ENCODE data around the gene KCNJ10.
A peak's percentile ranks its signal among the peaks of the same experiment; 100 is the strongest.

KCNJ10 gene

DNA sequence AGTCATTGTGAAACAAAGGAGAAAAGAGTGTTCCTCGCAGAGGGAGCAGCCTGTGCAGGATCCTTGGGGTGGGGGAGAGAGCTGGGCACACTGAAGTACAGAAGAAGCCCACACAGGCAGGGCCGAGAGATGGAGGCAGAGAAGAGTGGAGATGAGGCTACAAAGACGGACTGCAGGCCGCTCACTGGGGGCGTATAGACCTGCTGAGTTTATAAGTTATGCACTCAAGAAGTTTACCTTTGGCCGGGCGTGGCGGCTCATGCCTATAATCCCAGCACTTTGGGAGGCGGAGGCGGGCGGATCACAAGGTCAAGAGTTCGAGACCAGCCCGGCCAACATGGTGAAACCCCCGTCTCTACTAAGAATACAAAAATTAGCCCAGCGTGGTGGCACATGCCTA is 108.3 kb downstream of the KCNJ10 start:
- H3K27ac ChIP-seq: no peak overlapping the region
- no peak for TF ChIP-seq ZFX (IDR thresholded peaks at IDR 0.05; ENCODE audit: borderline replicate concordance)
- TF ChIP-seq, protein P1, sequence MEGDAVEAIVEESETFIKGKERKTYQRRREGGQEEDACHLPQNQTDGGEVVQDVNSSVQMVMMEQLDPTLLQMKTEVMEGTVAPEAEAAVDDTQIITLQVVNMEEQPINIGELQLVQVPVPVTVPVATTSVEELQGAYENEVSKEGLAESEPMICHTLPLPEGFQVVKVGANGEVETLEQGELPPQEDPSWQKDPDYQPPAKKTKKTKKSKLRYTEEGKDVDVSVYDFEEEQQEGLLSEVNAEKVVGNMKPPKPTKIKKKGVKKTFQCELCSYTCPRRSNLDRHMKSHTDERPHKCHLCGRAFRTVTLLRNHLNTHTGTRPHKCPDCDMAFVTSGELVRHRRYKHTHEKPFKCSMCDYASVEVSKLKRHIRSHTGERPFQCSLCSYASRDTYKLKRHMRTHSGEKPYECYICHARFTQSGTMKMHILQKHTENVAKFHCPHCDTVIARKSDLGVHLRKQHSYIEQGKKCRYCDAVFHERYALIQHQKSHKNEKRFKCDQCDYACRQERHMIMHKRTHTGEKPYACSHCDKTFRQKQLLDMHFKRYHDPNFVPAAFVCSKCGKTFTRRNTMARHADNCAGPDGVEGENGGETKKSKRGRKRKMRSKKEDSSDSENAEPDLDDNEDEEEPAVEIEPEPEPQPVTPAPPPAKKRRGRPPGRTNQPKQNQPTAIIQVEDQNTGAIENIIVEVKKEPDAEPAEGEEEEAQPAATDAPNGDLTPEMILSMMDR (IDR thresholded peaks at IDR 0.05): no peak

DNA sequence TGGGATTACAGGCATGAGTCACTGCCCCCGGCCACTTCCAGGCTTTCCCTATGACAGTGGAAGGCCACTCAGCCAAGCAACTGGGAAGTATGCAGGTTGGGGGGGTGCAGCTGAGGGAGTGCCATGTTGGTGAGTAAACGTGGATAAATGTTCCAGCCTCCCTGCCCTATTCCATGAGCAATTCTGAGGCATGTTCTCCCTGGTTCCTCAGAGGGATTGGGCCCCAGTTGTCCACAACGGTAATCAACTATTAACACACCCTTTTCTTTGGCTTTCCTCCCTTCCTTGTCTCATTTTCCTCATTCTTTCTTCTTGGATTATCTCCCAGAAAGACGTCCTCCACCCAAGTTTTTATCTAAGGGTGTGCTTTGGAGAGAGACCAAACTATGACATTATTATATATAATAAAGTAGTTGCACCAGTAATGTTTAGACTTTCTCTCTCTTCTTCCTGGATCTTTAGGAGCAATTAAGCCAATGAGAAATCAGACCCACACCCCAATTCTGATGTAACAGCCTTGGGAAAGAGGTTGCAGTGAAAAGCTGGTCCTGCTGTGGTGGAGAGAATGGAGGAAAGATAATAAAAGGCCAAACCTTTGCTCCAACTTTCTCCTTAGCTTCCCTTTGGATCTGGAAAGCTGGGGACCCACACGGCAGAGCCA is 109.1 kb downstream of the KCNJ10 start:
- no peak overlapping the region for H3K27ac ChIP-seq
- TF ChIP-seq, protein P1 (IDR thresholded peaks at IDR 0.05): no peak
- no peak for TF ChIP-seq ZFX (IDR thresholded peaks at IDR 0.05; ENCODE audit: borderline replicate concordance)

DNA sequence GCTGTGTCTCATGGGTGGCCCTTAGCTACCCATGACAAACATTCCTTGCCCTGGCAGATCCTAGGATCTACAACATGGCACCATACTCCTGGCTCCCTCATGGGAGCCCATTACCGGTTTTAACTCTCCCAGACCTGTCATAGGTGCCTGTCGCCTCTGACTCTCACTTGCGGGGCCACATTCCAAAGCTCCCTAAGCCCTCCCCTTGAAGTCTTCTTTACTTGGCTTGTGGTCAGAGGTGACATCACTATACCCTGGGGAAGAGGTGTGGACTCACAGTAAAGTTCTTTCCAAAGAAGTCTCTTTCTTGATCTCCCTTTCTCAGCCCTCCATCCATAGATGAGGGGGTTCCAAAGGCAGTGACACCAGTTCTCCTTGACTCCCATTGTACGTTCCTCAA is 110.5 kb downstream of the KCNJ10 start:
- H3K27ac ChIP-seq: no peak overlapping the region
- TF ChIP-seq, protein P1 (IDR thresholded peaks at IDR 0.05): no peak
- no peak for TF ChIP-seq ZFX (IDR thresholded peaks at IDR 0.05; ENCODE audit: borderline replicate concordance)

DNA sequence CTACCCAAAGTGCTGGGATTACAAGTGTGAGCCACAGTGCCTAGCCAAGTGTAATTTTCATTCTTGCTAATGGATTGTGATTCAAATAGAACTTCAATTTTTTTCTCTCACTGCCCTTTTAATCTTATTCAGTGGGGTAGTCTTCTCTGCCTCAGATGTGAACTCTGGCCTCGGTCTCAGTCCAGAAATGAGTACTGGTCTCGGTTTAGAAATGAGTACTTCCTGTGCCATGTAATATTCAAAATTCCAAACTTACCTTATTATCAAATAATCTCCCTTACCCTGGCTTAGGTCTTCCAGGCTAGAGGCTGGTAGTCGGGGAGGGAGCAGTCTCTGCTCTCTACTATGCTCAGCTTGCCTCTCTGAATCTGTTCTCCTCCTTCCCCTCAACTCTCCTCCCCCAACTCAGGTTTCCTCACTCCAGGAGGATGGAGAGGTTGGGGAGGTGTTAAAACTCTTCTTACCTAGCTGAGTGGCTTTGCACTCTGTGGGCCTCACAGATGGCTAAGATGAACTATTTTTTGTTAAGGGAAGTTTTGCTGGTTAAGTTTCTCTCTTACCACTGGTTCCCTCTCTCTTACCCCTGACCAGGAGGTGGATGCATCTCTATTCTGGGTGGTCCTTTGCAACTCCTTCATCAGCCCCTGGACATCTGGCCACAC is 111.1 kb downstream of the KCNJ10 start:
- TF ChIP-seq, protein P1 (IDR thresholded peaks at IDR 0.05): no peak
- no peak for TF ChIP-seq ZFX (IDR thresholded peaks at IDR 0.05; ENCODE audit: borderline replicate concordance)
- no peak overlapping the region for H3K27ac ChIP-seq

DNA sequence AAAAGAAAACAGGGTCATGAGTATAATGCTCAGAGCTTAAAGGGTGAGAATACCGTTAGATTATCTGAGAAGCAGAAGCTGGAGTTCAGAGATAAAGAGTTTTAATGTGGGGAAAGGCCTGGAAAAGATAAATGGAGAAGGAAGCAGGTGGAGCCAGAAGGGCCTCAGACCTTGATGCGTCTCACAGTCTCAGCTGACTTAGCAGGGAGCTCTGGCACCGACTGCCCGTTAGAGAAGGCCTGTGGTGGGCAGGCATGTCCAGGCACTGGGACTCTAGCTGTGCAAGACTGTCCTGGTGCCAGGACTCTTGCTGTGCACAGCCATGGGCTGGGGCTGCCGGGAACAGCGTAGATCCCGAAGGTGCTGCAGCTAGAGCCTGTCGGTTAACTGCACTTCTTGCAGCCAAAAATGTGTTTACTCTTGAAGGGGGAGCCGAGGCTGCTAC is 112.1 kb downstream of the KCNJ10 start:
- TF ChIP-seq, protein P1 (IDR thresholded peaks at IDR 0.05): peak; percentile 17; the same call in 1 of the 2 replicates
- no peak for TF ChIP-seq ZFX (IDR thresholded peaks at IDR 0.05; ENCODE audit: borderline replicate concordance)
- H3K27ac ChIP-seq: no peak overlapping the region

DNA sequence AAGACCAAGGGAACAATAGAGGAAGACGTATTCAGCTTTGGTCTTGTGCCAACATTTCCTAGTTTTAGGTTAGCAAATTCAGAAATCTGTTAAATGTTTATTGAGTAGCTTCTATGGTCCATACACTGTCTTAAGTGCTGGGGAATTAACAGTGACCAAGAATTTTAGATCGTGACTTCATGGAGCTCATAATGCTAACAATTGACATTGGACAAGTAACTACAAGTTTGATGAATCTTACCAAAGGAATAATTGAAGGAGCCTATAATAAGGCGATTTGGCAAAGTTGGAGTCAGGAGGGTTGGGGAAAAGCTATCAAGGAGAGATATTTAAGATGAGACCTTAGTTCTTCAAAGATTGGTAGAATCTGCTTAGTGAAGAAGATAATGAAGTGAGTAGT is 114.5 kb downstream of the KCNJ10 start:
- H3K27ac ChIP-seq: no peak overlapping the region

More for the DNA sequence above, 114.5 kb downstream of the KCNJ10 start:
- TF ChIP-seq ZFX (IDR thresholded peaks at IDR 0.05; ENCODE audit: borderline replicate concordance): no peak
- TF ChIP-seq, protein P1 (IDR thresholded peaks at IDR 0.05): no peak

Measured in 22Rv1 (cell line).